Epithelial cell of esophagus (primary cell): ENCODE data around the gene KCNJ11.

Experiments
- DNase-seq: peaks from one replicate; pipeline ENCODE4 v3.0.0; 2010; ENCODE audit warnings: low read depth
- H3K4me3 ChIP-seq: 2 replicates; pipeline ENCODE4 v1.5.1; 2011; ENCODE audit warnings: mild to moderate bottlenecking, low read length, control low read depth
- TF ChIP-seq, protein P1 (sequence below): IDR thresholded peaks from 2 replicates; pipeline ENCODE4 v1.5.1; 2011; ENCODE audit warnings: low read depth, mild to moderate bottlenecking, low read length, control low read depth, inconsistent platforms; ENCODE audit not compliant: insufficient read depth; ENCODE audit errors: missing control alignments

Gene KCNJ11

DNA sequence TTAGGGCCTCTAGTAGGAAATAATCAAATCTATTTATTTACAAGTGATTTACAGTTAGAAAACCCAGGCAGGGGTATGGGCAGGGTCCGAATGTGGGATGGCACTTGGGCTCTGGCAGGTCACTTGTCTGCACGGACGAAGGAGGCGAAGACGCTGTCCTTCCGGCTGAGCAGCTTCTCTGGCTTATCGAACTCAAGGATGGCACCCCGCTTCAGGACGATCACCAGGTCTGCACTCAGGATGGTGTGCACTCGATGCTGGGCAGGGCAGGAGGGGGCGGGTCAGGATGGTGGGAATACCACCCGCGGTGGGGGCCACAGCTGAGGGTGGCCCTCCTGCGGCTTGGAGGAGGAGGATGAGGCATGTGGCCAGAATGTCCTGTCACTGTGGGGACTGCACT is 4.4 kb upstream of the KCNJ11 start:
- TF ChIP-seq, protein P1, sequence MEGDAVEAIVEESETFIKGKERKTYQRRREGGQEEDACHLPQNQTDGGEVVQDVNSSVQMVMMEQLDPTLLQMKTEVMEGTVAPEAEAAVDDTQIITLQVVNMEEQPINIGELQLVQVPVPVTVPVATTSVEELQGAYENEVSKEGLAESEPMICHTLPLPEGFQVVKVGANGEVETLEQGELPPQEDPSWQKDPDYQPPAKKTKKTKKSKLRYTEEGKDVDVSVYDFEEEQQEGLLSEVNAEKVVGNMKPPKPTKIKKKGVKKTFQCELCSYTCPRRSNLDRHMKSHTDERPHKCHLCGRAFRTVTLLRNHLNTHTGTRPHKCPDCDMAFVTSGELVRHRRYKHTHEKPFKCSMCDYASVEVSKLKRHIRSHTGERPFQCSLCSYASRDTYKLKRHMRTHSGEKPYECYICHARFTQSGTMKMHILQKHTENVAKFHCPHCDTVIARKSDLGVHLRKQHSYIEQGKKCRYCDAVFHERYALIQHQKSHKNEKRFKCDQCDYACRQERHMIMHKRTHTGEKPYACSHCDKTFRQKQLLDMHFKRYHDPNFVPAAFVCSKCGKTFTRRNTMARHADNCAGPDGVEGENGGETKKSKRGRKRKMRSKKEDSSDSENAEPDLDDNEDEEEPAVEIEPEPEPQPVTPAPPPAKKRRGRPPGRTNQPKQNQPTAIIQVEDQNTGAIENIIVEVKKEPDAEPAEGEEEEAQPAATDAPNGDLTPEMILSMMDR, result no peak
- DNase-seq, result no peak
- no peak overlapping the region for H3K4me3 ChIP-seq

DNA sequence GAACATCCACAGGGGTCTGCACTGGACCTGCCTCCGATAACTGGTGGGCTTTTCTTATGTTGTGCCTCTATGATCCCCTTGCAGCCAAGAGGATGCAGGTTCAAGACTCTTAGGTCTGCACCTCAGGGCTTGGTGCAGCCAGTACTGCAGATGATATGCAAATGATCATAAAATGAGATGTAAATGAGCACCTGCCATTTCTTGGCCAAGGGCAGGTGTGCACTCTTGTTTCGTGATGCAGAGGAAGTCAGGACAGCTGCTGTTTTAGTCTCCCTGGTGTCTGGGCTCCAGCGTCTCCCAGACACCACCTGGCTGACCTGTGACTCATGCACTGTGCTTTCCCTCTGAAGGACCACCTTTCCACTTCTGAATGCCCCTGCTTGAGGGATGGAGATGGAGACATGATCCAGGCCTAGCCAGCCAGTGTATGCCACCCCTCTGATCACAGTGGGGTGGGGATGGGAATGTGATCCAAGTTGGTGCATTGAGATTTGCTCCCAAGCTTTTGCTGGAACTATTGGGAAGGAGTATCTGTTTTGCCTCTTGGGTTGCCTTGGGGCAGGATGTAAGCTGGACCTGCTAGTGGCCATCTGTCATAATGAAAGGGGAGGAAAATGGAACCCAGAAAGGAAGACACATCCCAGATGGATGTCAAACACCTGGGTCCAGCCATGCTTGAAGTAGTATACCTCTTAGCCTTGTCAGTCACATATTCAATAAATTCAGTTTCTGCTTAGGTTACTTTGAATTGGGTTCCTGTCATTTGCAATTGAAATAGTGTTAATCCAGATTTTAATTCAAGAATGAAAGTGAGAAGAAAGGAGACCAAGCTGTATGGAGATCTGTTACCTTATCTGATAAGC is 3.3 kb upstream of the KCNJ11 start:
- no peak overlapping the region for H3K4me3 ChIP-seq
- TF ChIP-seq, protein P1, result no peak
- no peak for DNase-seq

DNA sequence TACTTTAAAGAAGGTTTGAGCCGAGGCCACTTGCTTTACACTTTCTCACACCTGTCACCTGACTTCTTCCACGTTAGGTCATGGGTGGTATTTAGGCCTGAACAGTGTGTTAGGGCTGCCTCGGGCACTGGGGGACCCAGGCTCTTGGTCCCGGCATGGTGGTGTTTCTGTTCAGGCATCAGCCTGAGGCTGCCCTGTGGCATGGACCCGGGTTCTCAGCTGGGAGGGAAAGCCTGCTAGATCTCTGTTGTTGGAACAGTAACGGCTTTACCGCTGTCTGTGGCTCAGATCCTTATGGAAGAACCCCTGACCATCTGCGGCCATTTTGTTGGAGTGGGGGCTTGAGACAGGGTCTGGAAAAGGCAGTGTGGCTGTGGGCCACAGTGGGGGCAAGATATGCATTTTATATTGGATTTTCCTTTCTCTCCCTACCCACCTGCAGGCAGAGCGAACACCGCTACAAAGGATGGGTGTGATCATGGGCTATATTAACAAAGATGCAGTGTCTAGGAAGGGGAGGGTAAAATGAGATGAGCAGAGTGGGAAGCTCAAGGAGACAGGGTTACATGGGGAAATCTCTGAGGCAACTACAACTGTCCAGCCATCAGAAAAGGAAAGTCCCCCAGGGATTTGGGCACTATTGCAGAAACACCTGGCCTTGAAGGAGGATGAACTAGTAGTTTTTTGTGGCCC is 1.6 kb upstream of the KCNJ11 start:
- no peak for DNase-seq
- TF ChIP-seq, protein P1, result no peak
- H3K4me3 ChIP-seq, result no peak overlapping the region

DNA sequence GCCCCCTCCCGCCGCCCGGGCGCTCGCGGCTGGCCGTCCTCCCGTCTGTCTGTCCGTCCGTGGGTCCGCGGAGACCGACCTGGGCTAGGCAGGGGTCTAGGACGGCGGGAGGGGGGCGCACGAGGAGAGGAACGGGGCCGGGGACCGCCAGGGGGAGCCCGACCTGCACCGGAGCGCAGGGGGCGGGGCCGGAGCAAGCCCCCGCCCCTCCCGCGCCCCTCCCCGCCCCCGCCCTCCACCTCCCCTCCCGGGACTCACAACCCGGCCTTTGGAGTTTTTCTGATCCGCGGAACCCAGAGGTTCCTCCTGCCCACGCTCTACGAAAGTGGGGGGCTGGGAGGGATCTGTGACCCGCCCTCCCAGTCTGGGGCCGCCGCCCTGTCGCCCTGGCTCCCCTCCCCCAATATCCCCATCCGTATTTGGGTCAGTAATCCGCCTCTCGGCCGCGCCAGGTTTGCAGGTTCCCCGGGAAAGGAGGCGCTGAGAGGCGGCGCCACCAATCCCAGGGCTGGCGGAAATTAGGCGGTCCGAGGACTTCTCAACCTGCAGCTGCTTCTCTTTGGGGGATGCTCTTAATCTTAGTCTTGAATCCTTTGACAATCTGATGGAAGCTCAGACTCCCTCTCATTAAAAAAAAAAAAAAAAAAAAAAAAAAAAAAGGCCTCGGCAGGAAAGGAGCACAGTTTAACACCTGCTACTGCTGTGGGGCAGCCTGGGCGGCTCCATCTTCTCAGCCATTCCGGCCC is 925 bp upstream of the KCNJ11 start:
- peak; percentile 60 for DNase-seq
- TF ChIP-seq, protein P1, result peak; percentile 36
- peak overlapping the region; percentile 47 for H3K4me3 ChIP-seq

DNA sequence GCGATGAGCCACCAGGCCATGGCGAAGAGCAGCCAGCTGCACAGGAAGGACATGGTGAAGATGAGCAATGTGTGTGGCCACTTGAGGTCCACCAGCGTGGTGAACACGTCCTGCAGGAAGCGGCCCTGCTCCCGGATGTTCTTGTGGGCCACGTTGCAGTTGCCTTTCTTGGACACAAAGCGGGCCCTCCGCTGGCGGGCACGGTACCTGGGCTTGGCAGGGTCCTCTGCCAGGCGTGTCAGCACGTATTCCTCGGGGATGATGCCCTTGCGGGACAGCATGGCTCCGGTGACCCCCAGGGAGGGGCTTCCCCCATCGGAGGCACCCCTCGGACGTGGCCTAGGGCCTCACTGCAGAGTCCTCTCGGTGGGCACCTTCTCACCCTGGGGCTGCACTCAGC is 648 bp downstream of the KCNJ11 start:
- no peak for DNase-seq
- TF ChIP-seq, protein P1, result no peak
- H3K4me3 ChIP-seq, result no peak overlapping the region

DNA sequence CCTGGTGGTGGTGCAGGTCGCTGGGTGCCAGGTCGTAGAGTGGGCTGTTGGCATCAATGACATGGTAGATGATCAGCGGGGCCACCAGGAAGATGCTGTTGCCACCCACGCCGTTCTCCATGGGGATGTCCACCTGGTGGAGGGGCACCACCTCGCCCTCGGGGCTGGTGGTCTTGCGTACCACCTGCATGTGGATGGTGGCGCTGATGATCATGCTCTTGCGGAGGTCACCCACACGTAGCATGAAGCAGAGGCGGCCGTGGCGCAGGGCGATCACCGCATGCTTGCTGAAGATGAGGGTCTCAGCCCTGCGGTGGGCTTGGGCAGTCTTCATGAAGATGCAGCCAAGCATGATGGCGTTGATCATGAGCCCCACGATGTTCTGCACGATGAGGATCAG is 1.2 kb downstream of the KCNJ11 start:
- TF ChIP-seq, protein P1, result no peak
- H3K4me3 ChIP-seq, result no peak overlapping the region
- DNase-seq, result no peak
